HG03571 (cell line): ENCODE measurements around the gene SLITRK1.

ENCODE experiments used
- ATAC-seq: cut with Tn5 transposase; IDR thresholded peaks from one replicate; pipeline ENCODE4 v1.9.1; 2021; ENCODE audit not compliant: unreplicated experiment

The SLITRK1 gene, protein sequence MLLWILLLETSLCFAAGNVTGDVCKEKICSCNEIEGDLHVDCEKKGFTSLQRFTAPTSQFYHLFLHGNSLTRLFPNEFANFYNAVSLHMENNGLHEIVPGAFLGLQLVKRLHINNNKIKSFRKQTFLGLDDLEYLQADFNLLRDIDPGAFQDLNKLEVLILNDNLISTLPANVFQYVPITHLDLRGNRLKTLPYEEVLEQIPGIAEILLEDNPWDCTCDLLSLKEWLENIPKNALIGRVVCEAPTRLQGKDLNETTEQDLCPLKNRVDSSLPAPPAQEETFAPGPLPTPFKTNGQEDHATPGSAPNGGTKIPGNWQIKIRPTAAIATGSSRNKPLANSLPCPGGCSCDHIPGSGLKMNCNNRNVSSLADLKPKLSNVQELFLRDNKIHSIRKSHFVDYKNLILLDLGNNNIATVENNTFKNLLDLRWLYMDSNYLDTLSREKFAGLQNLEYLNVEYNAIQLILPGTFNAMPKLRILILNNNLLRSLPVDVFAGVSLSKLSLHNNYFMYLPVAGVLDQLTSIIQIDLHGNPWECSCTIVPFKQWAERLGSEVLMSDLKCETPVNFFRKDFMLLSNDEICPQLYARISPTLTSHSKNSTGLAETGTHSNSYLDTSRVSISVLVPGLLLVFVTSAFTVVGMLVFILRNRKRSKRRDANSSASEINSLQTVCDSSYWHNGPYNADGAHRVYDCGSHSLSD

DNA sequence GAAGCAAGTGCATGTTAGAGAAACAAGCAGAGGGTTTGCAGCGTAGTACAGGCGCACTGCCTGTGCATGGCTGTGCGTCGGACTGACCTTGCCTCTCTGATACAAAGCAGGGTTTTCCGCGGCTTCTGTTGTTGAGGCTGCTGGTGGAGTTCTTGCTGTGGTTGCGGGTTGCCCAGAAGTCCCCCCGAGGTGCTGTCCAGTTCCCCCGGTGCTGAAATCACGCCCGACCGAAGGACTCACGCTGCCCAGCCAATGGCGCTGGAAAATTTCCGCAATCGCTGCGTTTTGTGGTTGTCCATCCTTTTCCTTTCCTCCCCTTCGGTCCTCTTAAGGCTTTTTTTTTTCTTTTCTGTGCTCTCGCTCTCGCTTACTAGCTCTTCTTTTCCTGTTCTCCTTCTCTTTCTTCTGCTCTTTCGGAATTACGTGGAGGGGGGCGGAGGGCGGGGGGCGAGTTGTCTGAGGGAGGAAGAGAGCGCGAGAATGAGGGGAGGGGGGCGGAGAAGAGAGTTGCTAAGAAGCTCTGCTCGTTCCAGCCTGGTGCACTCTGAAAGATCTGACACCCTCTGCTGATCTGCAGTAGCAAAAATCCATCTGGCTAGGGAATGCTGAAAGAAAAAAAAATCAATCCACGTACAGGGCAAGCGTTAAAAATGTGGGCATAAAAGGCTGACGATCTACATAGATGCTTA is at the start of gene SLITRK1:
SLITRK1 (minus strand) TSS at position 558 of the 689 bp plus-strand sequence. CDS start 967 bp downstream, outside the sequence.
- no peak for ATAC-seq

DNA sequence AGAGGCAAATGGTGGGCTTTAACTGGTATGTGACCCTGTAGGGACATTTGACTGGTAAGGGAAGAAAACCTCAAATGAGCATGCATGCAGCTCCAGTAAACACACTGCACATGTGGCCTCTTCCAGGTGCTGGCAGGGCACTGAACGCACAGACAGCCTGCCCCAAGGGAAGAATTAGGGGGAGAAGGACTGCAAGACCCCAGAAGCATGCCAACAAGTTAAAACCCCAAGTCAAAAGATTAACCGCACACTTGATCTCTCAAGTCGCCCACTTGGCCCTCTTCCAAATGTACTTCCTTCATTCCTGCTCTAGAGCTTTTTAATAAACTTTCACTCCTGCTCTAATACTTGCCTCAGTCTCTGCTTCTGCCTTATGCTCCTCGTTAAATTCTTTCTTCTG is 46.9 kb upstream of the SLITRK1 start:
- no peak for ATAC-seq

DNA sequence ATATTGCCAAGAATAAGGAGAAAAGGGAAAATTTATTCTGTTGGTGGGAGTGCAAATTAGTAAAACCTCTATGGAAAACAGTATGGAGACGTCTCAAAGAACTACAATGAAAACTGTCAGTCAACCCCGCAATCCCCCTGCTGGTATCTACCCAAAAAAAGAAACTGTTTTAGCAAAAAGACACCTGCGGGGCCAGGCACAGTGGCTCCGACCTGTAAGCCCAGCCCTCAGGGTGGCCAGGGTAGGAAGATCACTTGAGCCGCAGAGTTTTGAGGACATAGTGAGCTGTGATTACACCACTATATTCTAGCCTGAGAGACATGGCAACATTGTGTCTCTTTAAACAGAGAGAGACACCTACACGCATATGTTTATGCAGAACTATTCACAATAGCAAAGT is 37.5 kb upstream of the SLITRK1 start:
- ATAC-seq, result no peak

DNA sequence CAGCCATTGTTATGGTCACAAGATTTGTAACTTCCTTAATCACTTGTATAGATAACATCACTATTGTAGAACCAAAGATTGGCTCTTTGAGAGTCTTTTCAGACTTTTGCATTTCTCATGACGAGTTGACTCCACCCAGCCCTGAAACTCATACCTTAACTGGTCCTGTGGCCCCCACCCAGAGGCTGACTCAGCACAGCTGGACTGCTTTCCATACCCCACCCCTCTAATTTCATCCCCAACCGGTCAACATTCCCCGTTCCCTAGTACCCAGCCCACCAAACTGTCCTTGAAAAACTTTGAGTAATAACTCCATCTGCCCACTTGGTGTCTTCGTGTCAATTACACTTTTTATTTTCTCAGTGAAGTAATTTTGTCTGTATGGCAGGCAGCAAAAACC is 32.1 kb upstream of the SLITRK1 start:
- no peak for ATAC-seq

DNA sequence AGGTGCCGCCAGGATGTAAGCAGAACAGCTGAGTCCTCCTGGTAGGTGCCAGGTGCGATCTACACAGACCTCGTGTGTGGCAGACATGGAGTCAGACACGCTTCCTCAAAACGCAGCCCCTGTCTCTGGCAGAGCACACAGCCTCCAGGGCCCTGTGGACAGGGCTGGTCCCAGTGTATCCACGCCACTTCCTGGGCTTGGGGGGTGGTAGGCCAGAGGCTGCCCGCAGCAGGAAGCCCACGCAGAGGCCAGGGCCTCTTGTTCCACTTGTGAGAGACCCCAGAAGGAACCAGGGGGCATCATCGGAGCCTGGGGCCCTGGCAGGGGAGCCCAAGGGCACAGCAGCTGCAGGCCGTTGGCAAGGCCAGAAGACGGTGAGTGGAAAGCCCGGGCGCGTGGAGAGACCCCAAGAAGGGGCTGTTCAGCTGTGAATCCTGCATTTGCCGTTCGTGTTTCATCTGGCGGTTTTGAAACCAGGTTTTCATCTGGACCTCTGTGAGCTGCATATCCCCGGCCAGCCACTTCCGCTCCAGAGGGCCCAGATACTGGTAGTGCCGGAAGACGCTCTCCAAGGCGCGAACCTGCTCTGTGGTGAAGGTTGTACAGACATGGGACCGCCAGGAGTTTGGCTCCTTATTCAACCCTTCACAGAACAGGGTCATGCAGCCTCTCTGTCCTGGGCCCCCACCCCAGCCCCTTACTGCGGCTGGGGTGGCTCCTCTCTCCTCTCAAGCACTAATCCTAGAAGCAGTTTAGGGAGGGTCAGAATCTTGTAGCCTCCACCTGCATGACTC is 25.1 kb upstream of the SLITRK1 start:
- ATAC-seq, result no peak

DNA sequence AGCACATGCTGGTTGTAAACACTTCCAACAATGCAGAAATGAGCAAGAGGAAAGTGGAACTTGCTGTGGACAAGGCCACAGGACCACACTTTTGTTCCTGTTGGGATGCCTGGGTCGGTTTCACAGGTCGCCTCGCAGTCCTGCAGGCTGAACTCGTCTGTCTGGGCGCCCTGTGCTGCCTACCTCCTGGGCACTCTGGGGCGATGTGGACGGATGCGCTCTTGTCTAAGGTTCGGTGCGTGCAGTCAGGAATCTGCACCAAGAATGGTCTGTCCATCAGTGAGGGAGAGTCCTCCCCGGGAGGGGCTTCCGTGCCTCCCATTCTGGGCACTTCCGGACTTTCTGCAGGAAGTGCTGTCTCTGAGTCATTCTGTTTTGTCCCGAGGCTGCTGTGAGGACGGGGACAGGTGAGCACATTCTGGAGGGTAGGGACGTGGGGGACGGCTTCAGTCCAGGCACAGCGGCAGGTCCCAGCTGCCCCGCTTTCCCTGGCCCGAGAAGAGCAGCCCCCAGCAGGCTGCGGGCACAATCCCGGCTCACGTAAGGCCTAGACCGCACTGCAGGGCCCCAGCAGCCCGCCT is 24.1 kb upstream of the SLITRK1 start:
- ATAC-seq, result no peak

DNA sequence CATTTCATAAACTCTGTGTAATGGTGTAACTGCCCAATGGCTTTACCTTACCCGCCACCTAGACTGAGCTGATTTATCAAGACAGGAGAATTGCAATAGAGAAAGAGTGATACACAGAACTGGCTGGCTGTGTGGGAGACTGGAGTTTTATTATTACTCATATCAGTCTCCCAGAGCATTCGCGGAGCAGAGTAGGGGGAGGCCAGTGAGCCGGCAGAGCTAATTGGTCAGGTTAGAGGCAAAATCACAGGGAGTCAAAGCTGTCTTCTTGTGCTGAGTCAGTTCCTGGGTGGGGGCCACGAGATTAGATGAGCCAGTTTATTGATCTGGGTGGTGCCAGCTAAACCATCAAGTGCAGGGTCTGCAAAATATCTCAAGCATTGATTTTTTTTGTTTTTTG is 23.4 kb upstream of the SLITRK1 start:
- no peak for ATAC-seq

DNA sequence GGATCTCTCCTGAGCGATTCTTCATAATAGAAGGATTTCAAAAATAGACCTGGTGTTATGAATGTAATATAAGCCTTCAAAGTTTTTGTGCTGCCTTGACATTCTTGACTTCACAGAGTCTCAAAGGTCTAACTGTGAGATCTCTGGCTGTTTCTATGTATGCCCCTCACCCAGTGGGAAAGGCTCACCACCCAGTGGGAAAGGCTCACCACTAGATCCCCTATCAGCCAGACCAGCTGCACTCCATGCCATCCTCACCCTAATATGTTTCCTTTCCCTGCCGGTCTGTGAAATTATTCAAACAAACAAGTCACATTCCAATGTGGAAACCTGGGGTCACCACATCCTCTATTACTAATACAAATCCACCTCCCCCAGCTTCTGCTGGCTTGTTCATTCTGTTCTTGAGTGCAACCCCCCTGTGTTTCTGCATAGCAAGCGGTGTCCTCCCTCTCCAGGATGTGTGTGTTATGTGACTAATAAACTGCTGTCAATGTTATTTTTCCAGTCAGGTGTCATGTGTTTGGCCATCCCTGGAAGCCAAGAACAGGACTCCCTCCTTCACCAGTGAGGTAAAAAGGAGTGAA is 13.8 kb upstream of the SLITRK1 start:
- no peak for ATAC-seq

DNA sequence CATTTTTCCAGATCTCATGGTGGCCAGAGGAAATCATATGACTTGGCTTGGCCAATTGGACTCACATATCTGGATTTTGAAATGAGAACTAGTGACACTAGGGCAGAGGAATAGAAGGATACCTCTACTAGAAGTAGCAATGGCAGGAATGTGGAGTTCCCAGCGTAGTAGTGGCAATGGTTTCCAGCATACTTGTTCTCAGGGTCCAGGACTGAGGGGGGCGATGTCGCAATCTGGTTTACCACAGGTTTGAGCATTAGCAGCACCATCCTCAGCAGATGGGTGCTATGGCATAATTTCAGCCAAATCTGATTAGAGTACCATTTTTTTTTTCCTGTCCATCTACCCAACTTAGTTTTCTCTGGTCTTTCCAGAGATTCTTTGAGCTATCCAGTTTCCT is 8.1 kb upstream of the SLITRK1 start:
- ATAC-seq, result no peak

DNA sequence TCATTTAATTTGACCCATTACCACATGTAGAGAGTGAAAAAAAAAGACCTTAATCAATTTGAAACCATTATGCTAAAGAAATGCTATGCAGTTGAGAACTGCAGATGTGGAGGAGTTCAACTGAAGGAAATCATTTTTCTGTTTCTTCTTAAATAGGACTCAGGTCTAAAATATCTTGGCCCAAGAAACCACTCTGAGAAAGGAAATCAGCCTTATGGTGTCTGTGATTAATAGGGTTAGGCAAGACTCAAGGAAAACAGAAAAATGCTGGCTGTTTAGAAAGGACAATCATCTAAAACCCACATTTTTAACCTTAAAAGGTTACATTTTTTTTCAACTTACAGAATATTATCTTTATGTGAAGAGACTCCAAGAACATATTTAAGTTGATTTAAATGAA is 1.9 kb upstream of the SLITRK1 start:
- ATAC-seq, result no peak

DNA sequence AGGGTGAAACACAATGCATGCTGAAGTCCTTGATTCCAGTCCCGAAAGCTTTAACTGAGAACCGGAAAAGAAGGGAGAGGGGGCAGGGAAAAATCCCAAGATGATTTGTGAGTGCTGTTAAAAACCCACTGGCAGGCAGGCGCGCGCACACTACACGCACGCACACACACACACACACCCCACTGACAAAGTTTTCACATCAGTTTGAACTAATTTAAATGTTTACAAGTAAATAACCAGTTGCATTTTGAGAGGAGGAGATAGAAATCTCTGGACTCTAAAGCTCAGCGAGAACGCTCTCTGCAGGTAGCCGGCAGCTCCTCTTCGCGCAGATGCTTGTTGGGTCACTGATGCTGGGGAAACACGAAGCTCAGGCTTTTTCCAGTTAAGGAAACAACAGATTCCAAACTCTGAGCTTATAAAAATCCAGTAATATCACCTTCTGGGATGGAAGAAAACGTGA is 818 bp upstream of the SLITRK1 start:
- no peak for ATAC-seq

DNA sequence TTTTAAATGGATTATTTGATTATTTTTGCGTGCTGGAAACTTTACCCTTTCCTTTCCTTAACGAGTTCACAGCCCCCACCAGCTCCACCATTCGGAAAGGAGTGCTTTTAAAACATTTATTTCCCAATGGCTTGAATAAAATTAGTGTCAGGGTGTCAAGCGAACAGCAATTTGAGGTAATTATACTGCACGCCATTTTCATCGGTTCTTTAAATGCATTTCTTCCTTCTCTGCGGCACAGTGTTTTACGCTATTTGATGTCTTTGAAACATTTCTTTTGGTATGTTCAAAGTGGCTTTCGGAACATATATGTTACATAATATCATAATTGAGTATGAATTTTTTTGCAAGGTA is 309 bp upstream of the SLITRK1 start:
- ATAC-seq, result no peak

DNA sequence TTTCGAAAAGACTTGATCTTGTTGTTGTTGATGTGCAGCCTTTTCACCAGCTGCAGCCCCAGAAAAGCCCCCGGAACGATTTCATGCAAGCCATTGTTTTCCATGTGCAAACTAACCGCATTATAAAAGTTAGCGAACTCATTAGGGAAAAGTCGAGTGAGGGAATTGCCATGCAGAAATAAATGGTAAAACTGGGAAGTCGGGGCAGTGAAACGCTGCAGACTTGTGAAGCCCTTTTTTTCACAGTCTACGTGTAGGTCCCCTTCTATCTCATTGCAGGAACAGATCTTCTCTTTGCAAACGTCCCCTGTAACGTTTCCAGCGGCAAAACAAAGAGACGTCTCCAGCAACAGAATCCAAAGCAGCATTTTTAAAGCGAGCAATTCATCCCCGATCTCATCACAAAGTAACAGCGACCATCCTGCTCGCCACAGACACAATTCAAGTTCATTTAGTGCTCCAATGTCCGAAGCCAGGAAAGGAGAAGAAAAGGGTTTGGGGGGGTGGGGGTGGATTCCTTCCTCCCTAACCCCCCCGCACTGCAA is 1.1 kb downstream of the SLITRK1 start:
- no peak for ATAC-seq

DNA sequence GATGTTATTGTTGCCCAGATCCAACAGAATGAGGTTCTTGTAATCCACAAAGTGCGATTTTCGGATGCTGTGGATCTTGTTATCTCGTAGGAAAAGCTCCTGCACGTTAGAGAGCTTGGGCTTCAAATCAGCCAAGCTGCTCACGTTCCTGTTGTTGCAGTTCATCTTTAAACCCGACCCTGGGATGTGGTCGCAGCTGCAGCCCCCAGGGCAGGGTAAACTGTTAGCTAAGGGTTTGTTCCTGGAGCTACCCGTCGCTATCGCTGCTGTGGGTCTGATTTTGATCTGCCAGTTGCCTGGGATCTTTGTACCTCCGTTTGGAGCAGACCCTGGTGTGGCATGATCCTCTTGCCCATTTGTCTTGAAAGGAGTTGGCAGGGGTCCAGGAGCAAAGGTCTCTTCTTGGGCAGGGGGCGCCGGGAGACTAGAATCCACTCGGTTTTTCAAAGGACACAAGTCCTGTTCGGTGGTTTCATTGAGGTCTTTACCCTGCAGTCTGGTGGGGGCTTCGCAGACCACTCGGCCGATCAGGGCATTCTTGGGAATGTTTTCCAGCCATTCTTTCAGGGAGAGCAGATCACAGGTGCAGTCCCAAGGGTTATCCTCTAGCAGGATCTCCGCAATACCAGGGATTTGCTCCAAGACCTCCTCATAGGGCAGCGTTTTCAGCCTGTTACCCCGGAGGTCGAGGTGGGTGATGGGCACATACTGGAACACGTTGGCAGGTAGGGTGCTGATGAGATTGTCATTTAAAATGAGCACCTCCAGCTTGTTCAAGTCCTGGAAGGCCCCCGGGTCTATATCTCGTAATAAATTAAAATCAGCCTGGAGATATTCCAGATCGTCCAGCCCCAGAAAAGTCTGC is 1.8 kb downstream of the SLITRK1 start:
- no peak for ATAC-seq

DNA sequence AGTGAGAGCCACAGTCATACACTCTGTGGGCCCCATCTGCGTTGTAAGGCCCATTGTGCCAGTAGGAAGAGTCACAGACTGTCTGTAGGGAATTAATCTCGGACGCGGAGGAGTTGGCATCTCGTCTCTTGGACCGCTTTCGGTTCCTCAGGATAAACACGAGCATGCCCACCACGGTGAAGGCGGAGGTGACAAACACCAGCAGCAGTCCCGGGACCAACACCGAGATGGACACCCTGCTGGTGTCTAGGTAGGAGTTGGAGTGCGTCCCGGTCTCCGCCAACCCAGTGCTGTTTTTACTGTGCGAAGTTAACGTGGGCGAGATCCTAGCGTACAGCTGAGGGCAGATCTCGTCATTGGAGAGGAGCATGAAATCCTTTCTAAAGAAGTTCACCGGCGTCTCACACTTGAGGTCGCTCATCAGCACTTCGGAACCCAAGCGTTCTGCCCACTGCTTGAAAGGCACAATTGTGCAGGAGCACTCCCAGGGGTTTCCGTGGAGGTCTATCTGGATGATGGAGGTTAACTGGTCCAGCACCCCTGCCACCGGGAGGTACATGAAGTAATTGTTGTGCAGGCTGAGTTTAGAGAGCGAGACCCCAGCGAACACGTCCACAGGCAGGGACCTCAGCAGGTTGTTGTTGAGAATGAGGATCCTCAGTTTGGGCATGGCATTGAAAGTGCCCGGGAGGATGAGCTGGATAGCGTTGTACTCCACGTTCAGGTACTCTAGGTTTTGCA is 2.7 kb downstream of the SLITRK1 start:
- no peak for ATAC-seq

DNA sequence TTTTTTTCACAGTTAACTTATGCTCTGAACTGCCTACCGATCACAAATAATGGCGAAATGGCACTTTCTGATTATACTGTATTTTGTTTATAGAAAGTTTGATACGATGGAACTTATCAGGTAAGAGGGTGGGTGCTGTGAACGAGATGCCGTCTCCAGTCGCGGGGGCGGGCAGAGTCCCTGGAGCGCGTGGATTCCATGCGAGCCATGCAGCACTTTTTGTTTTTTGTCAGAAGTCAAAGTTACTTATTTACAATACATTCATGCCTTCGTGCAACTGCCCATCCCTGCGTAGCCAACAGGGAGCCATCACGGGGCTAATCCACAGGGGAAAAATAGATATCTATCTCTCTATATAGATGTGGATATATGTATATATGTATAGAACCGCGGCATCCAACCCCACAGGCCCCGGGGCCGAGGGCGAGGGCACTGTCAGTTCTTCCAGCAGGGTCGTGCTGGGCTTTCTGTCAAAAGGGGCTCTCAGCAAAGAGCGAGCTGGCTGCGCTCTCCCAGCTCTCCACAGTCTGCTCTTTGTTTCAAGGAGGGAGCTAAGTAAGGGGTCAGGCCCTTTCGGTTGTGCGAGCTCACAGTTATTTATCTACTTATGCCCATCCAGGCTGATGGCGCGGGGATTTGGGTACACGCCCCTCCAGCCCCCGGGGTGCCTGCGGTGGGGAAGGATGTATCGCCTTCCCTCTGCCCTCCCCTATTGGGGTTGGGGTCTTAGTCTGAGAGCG is 3.4 kb downstream of the SLITRK1 start:
- no peak for ATAC-seq

DNA sequence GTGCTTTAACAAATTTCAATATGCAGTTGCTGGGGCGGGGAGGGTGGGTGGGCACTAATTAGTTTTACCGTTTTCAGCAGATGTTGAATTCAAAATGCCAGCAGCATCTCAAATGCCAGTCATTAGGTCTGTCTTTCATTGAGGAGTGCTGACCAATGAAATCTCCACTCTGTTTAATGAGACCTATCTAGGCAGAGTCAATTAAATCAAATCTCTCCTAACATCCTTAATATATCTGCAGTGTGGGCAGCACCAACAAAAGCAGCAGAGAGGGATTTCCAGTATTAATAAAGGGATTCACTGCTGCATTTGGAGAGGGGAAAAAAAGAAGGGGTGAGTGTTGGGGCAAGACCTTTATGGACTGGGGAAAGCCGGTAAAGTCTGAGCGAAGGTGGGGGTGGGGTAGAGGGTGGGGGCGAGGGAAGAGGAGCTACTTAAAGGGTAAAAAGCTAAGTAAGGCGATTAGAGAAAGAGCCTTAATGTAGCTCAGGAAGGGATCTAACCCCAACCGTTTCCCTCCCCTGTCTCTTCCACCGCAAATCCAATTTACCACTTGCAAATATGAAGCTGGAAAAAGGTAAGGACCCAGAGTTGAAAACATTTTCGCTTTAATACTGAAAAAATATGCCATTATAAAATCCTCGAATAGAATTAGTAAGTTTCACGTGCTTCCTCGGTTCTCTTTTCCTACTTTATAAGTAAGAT is 4.5 kb downstream of the SLITRK1 start:
- ATAC-seq, result no peak
